Neuron (in vitro differentiated cells): ENCODE results near the gene CDC14A.
"Not testable (repeated sequence)": the region's sequence is repeated elsewhere in the genome, so short reads cannot be mapped to it uniquely, and the experiment has no call there.

Experiments
- H2AFZ ChIP-seq: one replicate; pipeline ENCODE4 v1.6.1; 2013; ENCODE audit warnings: low read depth, mild to moderate bottlenecking, inconsistent platforms, low read length, moderate library complexity
- H3K27me3 ChIP-seq: one replicate; pipeline ENCODE4 v1.6.1; 2013; ENCODE audit warnings: low read length; ENCODE audit not compliant: insufficient read depth
- H3K36me3 ChIP-seq: one replicate; pipeline ENCODE4 v1.6.1; 2013; ENCODE audit warnings: low read length; ENCODE audit not compliant: insufficient read depth
- H3K4me1 ChIP-seq: one replicate; pipeline ENCODE4 v1.6.1; 2013; ENCODE audit warnings: low read length; ENCODE audit not compliant: insufficient read depth
- H3K4me3 ChIP-seq: 2 replicates; pipeline ENCODE4 v1.5.1; 2013; ENCODE audit warnings: mild to moderate bottlenecking, low read length, moderate library complexity
- H3K9me3 ChIP-seq: one replicate; pipeline ENCODE4 v1.6.1; 2013; ENCODE audit warnings: low read length

Gene CDC14A

DNA sequence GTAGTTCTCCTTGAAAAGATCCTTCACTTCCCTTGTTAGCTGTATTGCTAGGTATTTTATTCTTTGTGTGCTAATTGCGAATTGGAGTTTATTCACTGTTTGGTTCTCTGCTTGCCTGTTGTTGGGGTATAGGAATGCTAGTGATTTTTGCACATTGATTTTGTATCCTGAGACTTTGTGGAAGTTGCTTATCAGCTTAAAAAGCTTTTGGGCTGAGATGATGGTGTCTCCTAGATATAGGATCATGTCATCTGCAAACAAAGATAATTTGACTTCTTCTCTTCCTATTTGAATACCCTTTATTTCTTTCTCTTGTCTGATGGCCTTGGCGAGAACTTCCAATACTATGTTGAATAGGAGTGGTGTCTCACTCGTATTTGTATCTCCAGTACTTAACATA lies 55.1 kb downstream of the CDC14A start:
- not testable (repeated sequence) for H3K36me3 ChIP-seq, H3K27me3 ChIP-seq, H3K9me3 ChIP-seq, H3K4me3 ChIP-seq, H3K4me1 ChIP-seq, H2AFZ ChIP-seq

DNA sequence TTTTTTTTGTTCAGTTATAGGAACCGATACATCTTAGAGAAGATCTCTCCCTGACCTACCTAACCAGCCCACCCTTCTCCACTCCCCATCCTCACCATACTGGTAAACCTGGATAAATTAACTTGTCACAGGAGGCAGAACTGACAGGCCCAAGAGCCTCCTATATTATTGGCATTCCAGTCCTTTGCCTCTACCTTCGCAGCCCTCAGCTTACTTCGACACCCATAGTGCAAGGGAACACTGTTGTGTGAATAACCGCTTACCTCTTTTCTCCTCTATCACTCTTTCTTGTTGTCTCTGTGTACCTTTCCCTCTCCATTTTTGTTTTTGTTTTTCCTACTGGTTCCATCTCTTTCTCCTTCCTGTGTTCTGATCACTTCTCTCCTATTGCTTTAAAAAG lies 58.7 kb downstream of the CDC14A start:
- Histone ChIP-seq H2AFZ (no peak overlapping the region), H3K27me3 (no peaks in the 10 kb centered on the region), H3K36me3 (no peaks in the 10 kb centered on the region), H3K4me1 (no peaks in the 10 kb centered on the region), H3K9me3 (no peaks in the 10 kb centered on the region), H3K4me3 (no peak overlapping the region)

DNA sequence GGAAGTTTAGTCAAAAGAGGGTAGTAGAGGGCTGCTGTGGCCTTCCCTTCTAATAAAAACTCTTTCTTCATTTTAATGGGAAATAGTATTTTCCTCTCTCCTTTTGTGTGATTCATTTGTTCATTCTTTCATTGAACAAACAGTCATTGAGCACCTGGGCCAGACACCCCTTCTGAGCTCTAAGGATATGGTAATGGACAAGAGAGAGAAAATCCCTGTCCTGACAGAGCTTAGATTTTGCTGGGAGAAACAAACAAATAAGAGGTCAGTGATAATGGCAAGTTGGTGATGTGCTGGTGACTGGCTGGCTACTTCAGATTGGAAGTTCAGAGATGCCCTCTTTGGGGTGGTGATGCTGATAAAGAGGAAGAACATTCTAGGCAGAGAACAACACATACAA lies 59.3 kb downstream of the CDC14A start:
- H2AFZ ChIP-seq: no peak overlapping the region
- H3K27me3 ChIP-seq: no peaks in the 10 kb centered on the region
- no peaks in the 10 kb centered on the region for H3K4me1 ChIP-seq
- no peaks in the 10 kb centered on the region for H3K36me3 ChIP-seq
- H3K4me3 ChIP-seq: no peak overlapping the region
- no peaks in the 10 kb centered on the region for H3K9me3 ChIP-seq

DNA sequence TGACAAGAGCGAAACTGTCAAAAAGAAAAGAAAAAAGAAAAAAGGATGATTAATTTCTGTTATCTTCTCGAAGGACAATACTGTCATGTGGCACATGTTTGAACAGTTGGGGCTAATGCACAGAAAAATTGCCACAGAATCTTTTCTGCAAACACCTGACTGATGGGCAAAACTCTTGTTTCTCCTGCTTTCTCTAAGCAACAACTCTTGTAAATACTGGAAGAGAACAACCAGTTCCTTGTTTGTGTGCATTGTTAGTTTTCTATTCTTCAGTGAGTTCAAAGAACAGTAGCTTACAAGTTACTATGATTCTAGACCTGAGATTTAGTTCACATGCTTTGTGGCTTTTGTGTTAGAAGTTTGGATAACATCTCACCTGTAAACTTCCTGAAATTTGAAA lies 60.7 kb downstream of the CDC14A start:
- Histone ChIP-seq H3K36me3 (no peaks in the 10 kb centered on the region), H2AFZ (no peak overlapping the region), H3K9me3 (no peaks in the 10 kb centered on the region), H3K27me3 (no peaks in the 10 kb centered on the region), H3K4me3 (no peak overlapping the region), H3K4me1 (no peaks in the 10 kb centered on the region)

DNA sequence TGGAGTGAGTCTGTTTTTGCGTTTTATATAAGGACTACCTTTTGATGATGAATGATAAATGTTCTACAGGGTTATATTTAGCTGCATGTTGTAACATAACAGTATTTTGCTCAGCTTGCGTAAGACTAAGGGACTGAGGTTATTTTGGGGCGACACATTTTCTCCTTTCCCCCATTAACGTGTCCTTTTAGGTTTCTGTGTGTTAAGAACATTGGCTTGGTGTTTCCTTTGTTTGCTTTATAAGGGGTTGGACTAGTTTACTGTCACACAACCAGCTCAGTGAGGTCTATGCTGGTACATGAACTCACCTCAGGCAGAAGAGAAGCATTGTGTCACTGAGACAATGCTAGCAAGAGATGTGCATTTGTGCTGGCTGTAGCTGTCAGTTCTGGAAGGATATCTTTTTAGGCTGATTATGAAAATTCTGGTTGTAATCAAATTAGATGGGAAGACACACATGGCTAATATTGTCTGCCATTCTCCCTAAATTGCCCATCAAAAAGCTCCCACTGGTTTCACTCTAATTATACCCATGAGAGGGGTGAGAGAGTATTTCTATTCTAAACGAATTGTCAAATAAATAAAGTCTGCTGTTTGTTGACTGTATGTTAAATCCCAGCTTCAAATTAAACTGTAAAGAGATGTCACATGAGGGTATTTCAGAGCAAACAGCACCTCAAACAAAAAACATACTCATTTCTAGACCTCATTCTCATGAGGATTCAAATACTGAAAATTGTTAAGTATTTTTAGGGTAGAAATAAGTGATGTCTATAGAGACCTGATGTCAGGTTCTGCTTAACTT lies 62.6 kb downstream of the CDC14A start:
- Histone ChIP-seq H3K9me3 (no peaks in the 10 kb centered on the region), H3K4me3 (no peak overlapping the region), H2AFZ (no peak overlapping the region)

DNA sequence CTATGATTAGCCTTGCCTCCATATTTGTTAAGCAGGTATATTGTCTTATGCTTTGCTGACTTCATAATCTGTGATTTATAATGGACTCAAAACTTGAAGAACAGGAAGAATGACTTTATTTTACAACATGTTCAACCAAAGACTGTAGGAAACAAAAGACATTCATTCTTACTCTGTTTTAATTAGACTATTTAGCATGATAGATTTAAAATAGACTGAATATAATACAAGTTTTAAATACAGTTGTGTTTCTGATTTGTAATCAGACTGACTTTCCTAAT lies 63.1 kb downstream of the CDC14A start:
- no peaks in the 10 kb centered on the region for H3K4me1 ChIP-seq
- no peaks in the 10 kb centered on the region for H3K9me3 ChIP-seq
- no peak overlapping the region for H2AFZ ChIP-seq
- H3K36me3 ChIP-seq: no peaks in the 10 kb centered on the region
- H3K27me3 ChIP-seq: no peaks in the 10 kb centered on the region
- no peak overlapping the region for H3K4me3 ChIP-seq

More for the DNA sequence above, 62.6 kb downstream of the CDC14A start:
- Histone ChIP-seq H3K36me3 (no peaks in the 10 kb centered on the region), H3K27me3 (no peaks in the 10 kb centered on the region), H3K4me1 (no peaks in the 10 kb centered on the region)

DNA sequence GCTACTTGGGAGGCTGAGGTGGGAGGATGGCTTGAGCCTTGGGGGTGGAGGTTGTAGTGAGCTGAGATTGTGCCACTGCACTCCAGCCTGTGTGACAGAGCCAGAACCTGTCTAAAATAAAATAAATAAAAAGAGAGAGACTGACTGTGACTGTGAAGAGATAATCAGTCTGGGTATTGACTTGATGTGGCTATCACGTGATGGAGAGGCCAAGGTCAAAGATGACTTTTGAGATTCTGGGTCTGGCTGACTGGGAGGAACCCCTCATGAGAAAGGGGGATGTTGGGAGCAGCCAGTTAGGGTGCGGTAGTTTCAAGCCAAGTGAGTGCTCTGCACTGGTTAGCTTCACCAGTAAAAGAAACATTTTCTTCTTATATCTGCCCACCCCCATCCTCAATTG lies 66.8 kb downstream of the CDC14A start:
- no peak overlapping the region for H3K4me3 ChIP-seq
- no peak overlapping the region for H2AFZ ChIP-seq
- no peaks in the 10 kb centered on the region for H3K27me3 ChIP-seq
- H3K9me3 ChIP-seq: no peaks in the 10 kb centered on the region
- H3K36me3 ChIP-seq: no peaks in the 10 kb centered on the region
- peaks cover 5% of the 10 kb centered on the region for H3K4me1 ChIP-seq

DNA sequence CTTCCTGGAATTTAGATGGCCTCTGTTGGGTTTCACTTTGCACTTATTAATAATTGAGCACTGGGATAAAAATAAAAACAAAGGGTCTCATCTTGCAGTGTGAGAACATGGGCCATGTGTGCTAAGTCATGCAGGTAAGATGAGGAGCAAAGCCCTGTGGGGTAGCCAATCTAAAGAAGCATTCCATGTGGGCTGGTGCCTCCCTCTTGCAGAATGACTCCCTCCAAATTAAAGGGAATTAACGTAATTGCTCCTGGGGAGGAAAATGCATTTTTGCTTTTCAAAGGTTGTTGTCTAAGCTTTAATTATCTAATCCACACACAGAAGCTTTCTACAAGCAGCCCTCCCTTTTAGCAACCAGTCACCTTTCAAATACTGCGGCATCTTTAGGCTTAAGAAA lies 69.8 kb downstream of the CDC14A start:
- H3K36me3 ChIP-seq: no peaks in the 10 kb centered on the region
- no peak overlapping the region for H3K4me3 ChIP-seq
- peaks cover 6% of the 10 kb centered on the region for H3K4me1 ChIP-seq
- no peaks in the 10 kb centered on the region for H3K9me3 ChIP-seq
- H2AFZ ChIP-seq: no peak overlapping the region
- H3K27me3 ChIP-seq: no peaks in the 10 kb centered on the region

DNA sequence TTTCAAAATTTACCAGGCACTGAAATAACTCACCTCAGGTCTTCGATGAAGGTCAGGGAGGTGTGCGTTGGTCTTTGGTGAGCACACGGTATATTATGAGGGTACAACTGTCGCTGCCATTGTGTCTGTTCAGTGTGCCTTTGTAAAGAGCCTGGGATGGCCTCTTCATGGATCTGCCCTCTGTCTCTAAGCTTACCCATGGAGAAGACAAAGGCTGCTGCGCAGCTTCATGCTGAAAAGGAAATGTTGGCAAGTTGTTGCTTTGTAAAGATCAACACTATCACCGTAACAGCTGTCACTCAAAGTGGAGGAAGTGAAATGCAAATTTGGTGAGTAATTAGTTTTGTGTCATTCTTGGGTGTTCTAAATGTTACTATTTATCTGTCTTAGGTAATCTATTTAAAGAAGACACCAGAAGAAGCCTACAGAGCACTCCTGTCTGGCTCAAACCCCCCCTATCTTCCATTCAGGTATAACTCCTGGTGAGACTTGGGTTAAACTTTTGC lies 71.6 kb downstream of the CDC14A start:
- Histone ChIP-seq H3K27me3 (no peaks in the 10 kb centered on the region), H3K36me3 (no peaks in the 10 kb centered on the region), H2AFZ (no peak overlapping the region), H3K4me1 (peaks cover 6% of the 10 kb centered on the region), H3K4me3 (no peak overlapping the region), H3K9me3 (no peaks in the 10 kb centered on the region)

DNA sequence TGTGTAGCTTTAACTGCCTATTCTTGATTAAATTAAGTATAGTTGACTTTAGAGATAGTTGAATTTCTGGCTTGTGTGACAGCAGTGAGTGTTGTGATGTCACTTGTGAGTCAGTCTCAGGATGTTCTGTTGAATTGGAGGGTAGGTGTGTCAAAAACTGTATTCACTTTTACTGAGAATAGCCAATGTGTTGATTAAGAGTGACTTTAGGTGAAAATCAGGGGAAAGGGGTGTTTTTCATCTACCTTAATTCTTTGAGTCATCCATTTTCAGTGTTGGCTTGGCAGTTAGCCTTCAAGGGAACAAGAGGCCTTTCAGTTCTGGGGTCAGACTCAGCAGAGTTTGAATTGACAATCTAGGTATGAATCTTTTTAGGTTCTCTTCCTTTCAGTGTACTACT lies 75.9 kb downstream of the CDC14A start:
- peaks cover 11% of the 10 kb centered on the region for H3K4me1 ChIP-seq
- no peak overlapping the region for H3K4me3 ChIP-seq
- H3K36me3 ChIP-seq: no peaks in the 10 kb centered on the region
- no peaks in the 10 kb centered on the region for H3K9me3 ChIP-seq
- H3K27me3 ChIP-seq: no peaks in the 10 kb centered on the region
- H2AFZ ChIP-seq: no peak overlapping the region

DNA sequence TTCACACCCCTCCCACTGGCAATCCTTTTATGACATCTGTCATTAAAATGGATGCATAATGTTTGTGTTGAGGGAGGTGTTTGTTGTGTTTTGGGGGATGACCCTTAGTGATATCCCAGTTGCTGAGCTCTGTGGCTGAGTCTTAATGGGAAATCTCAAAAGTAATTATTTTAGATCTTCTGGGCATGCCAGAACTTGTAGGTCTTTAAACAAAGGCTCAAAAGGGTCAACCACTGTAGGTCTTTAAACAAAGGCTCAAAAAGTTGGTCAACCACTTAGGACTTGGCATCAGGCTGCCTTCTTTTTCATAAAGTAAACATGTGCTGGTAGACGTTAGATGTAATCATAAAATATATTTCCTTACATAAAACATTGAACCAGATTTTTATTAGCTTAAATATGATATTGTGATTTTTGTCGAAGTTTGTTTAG lies 78.0 kb downstream of the CDC14A start:
- no peaks in the 10 kb centered on the region for H3K27me3 ChIP-seq
- H3K36me3 ChIP-seq: no peaks in the 10 kb centered on the region
- H3K4me3 ChIP-seq: no peak overlapping the region
- peaks cover 7% of the 10 kb centered on the region for H3K4me1 ChIP-seq
- H3K9me3 ChIP-seq: no peaks in the 10 kb centered on the region
- H2AFZ ChIP-seq: no peak overlapping the region

DNA sequence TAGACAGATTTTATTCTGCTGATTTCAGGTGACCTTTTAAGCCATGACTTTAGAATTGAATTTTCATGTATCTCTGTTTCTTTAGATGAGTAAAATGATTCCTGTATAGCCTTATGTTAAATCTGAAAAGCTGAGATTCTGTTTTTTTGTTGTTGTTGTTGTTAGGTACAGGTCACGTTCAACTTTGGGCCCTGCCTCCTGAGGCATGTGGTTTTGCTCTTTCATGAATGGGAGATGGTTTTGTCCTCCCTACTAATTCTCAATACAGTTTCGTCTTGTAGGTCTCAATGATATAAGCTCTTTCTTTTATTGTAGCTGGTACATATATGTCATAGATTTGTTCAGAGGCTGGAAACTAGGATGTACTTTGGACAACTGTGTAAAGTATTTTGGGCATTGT lies 79.6 kb downstream of the CDC14A start:
- Histone ChIP-seq H3K36me3 (no peaks in the 10 kb centered on the region), H3K27me3 (no peaks in the 10 kb centered on the region), H3K9me3 (no peaks in the 10 kb centered on the region), H3K4me3 (no peak overlapping the region), H3K4me1 (peaks cover 7% of the 10 kb centered on the region), H2AFZ (no peak overlapping the region)

DNA sequence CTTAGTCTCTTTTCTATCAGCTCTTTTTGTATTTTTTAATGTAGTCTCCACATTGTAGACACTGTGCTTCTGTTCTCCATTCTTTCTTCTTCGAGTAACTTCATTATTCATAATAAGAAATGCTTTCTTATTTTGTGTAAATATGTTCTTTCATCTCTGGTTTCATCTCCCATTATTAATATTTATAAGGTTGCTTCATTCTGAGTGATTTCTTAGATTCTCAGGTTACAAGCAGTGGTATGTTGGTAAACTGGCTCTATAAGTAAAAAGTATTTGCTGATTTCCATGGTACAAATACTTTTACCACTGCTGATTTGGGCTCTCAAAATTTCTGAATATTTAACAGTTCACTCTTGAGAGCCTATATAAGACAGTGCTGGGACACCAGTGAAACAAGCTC lies 81.3 kb downstream of the CDC14A start:
- Histone ChIP-seq H3K27me3 (no peaks in the 10 kb centered on the region), H3K9me3 (no peaks in the 10 kb centered on the region), H3K4me3 (no peak overlapping the region), H3K4me1 (peaks cover 7% of the 10 kb centered on the region), H3K36me3 (no peaks in the 10 kb centered on the region), H2AFZ (no peak overlapping the region)

DNA sequence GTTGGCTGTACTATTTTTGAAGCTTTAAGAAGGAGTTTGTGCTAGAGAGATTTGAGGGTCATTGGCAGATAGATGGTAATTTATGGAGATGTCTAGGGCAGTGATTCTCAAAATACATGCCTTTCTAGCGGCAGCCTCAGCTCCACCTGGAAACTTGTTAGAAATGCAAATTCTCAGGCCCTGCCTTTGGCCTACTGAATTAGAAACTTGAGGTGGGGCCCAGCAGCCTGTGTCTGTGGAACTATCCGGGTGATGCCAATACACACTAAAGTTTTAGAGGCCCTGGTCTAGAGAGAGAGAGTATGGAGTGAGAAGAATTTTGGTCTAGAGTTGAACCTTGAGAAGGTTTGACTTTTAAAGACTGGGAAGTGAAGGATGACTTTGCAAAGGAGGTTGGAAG lies 82.5 kb downstream of the CDC14A start:
- Histone ChIP-seq H3K27me3 (no peaks in the 10 kb centered on the region), H3K4me1 (peaks cover 7% of the 10 kb centered on the region), H3K9me3 (no peaks in the 10 kb centered on the region)

More for the DNA sequence above, 82.5 kb downstream of the CDC14A start:
- H2AFZ ChIP-seq: no peak overlapping the region
- H3K4me3 ChIP-seq: no peak overlapping the region
- H3K36me3 ChIP-seq: no peaks in the 10 kb centered on the region
